Chondrocyte (in vitro differentiated cells): ENCODE results near the gene ROPN1B. TPM values are rescaled to one million over a fixed set of nuclear protein-coding genes. Genes with fewer than 3 reads are reported as not detected.

Source experiments
- DNase-seq: peaks from one replicate; pipeline ENCODE4 v3.0.0; 2021; ENCODE audit warnings: mixed read lengths, low spot score
- H3K27ac Mint-ChIP-seq: one replicate; pipeline ENCODE4 v1.8.0; 2021; ENCODE audit warnings: mild to moderate bottlenecking, moderate library complexity, mixed read lengths; ENCODE audit not compliant: unreplicated experiment
- H3K27me3 Mint-ChIP-seq: 2 replicates; pipeline ENCODE4 v1.8.0; 2021; ENCODE audit warnings: low read depth, mixed read lengths
- H3K36me3 Mint-ChIP-seq: 2 replicates; pipeline ENCODE4 v1.8.0; 2021; ENCODE audit warnings: low read depth, mixed read lengths
- H3K4me1 Mint-ChIP-seq: 2 replicates; pipeline ENCODE4 v1.8.0; 2021; ENCODE audit warnings: low read depth, mild to moderate bottlenecking, mixed read lengths
- H3K4me3 Mint-ChIP-seq: one replicate; pipeline ENCODE4 v1.8.0; 2021; ENCODE audit warnings: mild to moderate bottlenecking, moderate library complexity, mixed read lengths; ENCODE audit not compliant: unreplicated experiment
- H3K9me3 Mint-ChIP-seq: 2 replicates; pipeline ENCODE4 v1.8.0; 2021; ENCODE audit warnings: low read depth, mixed read lengths
- CTCF ChIP-seq: fragments of 200-600 bp; sonication (generic); IDR thresholded peaks from 2 replicates; pipeline ENCODE4 v1.5.0; 2021; ENCODE audit warnings: antibody characterized with exemption, mild to moderate bottlenecking, moderate library complexity
- total RNA-seq: library from RNA; stranded (reverse); gene quantifications from 3 replicates; pipeline ENCODE4 v1.2.1, GENCODE V29; 2021

ROPN1B gene
- total RNA-seq, 1 donor from 2014 or later = 0.10 TPM

- no peak for TF ChIP-seq CTCF
These were observed 60.3 kb downstream of the ROPN1B start for GRCh38 chr3:126029241-126029640.

GRCh38 chr3:126030455-126030854 is 61.5 kb downstream of the ROPN1B start:
- no peak for TF ChIP-seq CTCF
- Mint-ChIP-seq H3K4me1 (no peaks in the 10 kb centered on the region), H3K36me3 (peaks cover 29% of the 10 kb centered on the region), H3K27ac (no peak overlapping the region), H3K4me3 (no peak overlapping the region), H3K9me3 (peaks cover 8% of the 10 kb centered on the region), H3K27me3 (no peaks in the 10 kb centered on the region)
- no peak for DNase-seq

More at GRCh38 chr3:126029241-126029640, 60.3 kb downstream of the ROPN1B start:
- Mint-ChIP-seq H3K9me3 (peaks cover 8% of the 10 kb centered on the region), H3K36me3 (peaks cover 29% of the 10 kb centered on the region), H3K27ac (no peak overlapping the region), H3K27me3 (no peaks in the 10 kb centered on the region), H3K4me1 (no peaks in the 10 kb centered on the region), H3K4me3 (no peak overlapping the region)
- no peak for DNase-seq

- H3K4me3 Mint-ChIP-seq = no peak overlapping the region
These were observed 63.0 kb downstream of the ROPN1B start for GRCh38 chr3:126031981-126032471.

More at GRCh38 chr3:126031981-126032471, 63.0 kb downstream of the ROPN1B start:
- TF ChIP-seq CTCF = no peak
- no peaks in the 10 kb centered on the region for H3K4me1 Mint-ChIP-seq
- H3K36me3 Mint-ChIP-seq = peaks cover 27% of the 10 kb centered on the region
- H3K27me3 Mint-ChIP-seq = no peaks in the 10 kb centered on the region
- no peak for DNase-seq
- H3K27ac Mint-ChIP-seq = no peak overlapping the region
- peaks cover 8% of the 10 kb centered on the region for H3K9me3 Mint-ChIP-seq

Other genes starting within 250 kb of the ROPN1B start
- 38.5 to 51.9 TPM (median 43.2 TPM) in 3 replicates for gene SLC41A3, start 114.9 kb downstream of the ROPN1B start, total RNA-seq
- 0.51 to 1.9 TPM (median 0.60 TPM) in 3 replicates for gene ALDH1L1, start 211.4 kb downstream of the ROPN1B start, total RNA-seq